Non-pigmented ciliary epithelial cell (primary cell): Measurements from ENCODE around the gene DES.

ENCODE experiments used
- DNase-seq: peaks from one replicate; pipeline ENCODE4 v3.0.0-alpha.2; 2010; ENCODE audit warnings: low read depth

DES gene

GRCh38 chr2:219438453-219438852, 20.3 kb downstream of the DES start:
- DNase-seq, result no peak

- no peak for DNase-seq
These were observed 21.3 kb downstream of the DES start for GRCh38 chr2:219439506-219439905.

GRCh38 chr2:219440388-219441256, 22.4 kb downstream of the DES start:
- no peak for DNase-seq

GRCh38 chr2:219441451-219442255, 23.5 kb downstream of the DES start:
- DNase-seq, result no peak

GRCh38 chr2:219442256-219443015, 24.3 kb downstream of the DES start:
- no peak for DNase-seq

GRCh38 chr2:219443016-219443696, 25.0 kb downstream of the DES start:
- DNase-seq, result no peak

- DNase-seq, result no peak
These were observed 25.5 kb downstream of the DES start for GRCh38 chr2:219443697-219444023.

GRCh38 chr2:219444566-219445091, 26.5 kb downstream of the DES start:
- no peak for DNase-seq

- no peak for DNase-seq
These were observed 27.1 kb downstream of the DES start for GRCh38 chr2:219445220-219445640.

GRCh38 chr2:219446101-219446504, 27.9 kb downstream of the DES start:
- DNase-seq, result no peak

- DNase-seq, result no peak
These were observed 28.5 kb downstream of the DES start for GRCh38 chr2:219446689-219447088.

- DNase-seq, result no peak
These were observed 29.3 kb downstream of the DES start for GRCh38 chr2:219447242-219448098.

- DNase-seq, result no peak
These were observed 30.1 kb downstream of the DES start for GRCh38 chr2:219448099-219448775.

GRCh38 chr2:219448776-219449341, 30.7 kb downstream of the DES start:
- no peak for DNase-seq

- no peak for DNase-seq
These were observed 31.4 kb downstream of the DES start for GRCh38 chr2:219449609-219450008.

- DNase-seq, result no peak
These were observed 33.6 kb downstream of the DES start for GRCh38 chr2:219451661-219452360.

- DNase-seq, result peak; percentile 74
These were observed 34.5 kb downstream of the DES start for GRCh38 chr2:219452361-219453317.
